PC-9 (cell line): Measurements from ENCODE around the gene WDR37. TPM values are rescaled to one million over a fixed set of nuclear protein-coding genes. Genes with fewer than 3 reads are reported as not detected.

Experiments
- BruUV-seq: library from RNA; stranded (reverse); fragments of 400-500 nt; replicated peaks from 2 replicates; lab custom pipeline; 2021; lab: Mats Ljungman, UMichigan
- CTCF ChIA-PET: fragments of 300-600 bp; sonication (Branson Sonifier 250); formaldehyde crosslinking; loops from one replicate; lab custom pipeline; 2022; ENCODE audit warnings: antibody characterized with exemption; lab: Charles Lee
- POLR2A ChIA-PET: fragments of 300-600 bp; sonication (Branson Sonifier 250); formaldehyde crosslinking; loops from one replicate; lab custom pipeline; 2022; ENCODE audit warnings: antibody characterized with exemption; ENCODE audit not compliant: unreplicated experiment; lab: Charles Lee
- DNase-seq, 2 experiments: peaks; one replicate each; pipeline versions ENCODE4 v3.0.0 to v3.0.0-alpha.2; 2015 to 2022; ENCODE audit warnings: mixed read lengths in 1 of 2
- H2AFZ ChIP-seq: fragments of 200-600 bp; sonication (generic); 2 replicates; pipeline ENCODE4 v1.8.1; 2017; ENCODE audit warnings: antibody characterized with exemption
- H3F3A ChIP-seq: fragments of 200-600 bp; sonication (generic); 2 replicates; pipeline ENCODE4 v1.8.1; 2017; ENCODE audit warnings: antibody characterized with exemption, mild to moderate bottlenecking, low read depth; ENCODE audit not compliant: insufficient read depth
- H3K27ac ChIP-seq: fragments of 200-600 bp; sonication (generic); 2 replicates; pipeline ENCODE4 v1.6.1; 2016; ENCODE audit warnings: mixed run types
- H3K27me3 ChIP-seq: fragments of 200-600 bp; sonication (generic); 2 replicates; pipeline ENCODE4 v1.6.1; 2016; ENCODE audit warnings: low read depth, mixed run types; ENCODE audit not compliant: insufficient read depth
- H3K36me3 ChIP-seq: fragments of 200-600 bp; sonication (generic); 2 replicates; pipeline ENCODE4 v1.6.1; 2016; ENCODE audit warnings: low read depth, mixed run types
- H3K4me1 ChIP-seq: fragments of 200-600 bp; sonication (generic); replicated peaks from 2 replicates; pipeline ENCODE4 v1.6.1; 2016; ENCODE audit warnings: mixed run types; ENCODE audit not compliant: insufficient read depth
- H3K4me2 ChIP-seq: fragments of 200-600 bp; sonication (generic); 2 replicates; pipeline ENCODE4 v1.6.1; 2017; ENCODE audit warnings: mixed run types
- H3K4me3 ChIP-seq: fragments of 200-600 bp; sonication (generic); 2 replicates; pipeline ENCODE4 v1.6.1; 2016; ENCODE audit warnings: mixed run types
- H3K79me2 ChIP-seq: fragments of 200-600 bp; sonication (generic); 2 replicates; pipeline ENCODE4 v1.6.1; 2017; ENCODE audit warnings: low read depth, mixed run types
- H3K9me2 ChIP-seq: fragments of 200-600 bp; sonication (generic); 2 replicates; pipeline ENCODE4 v1.8.1; 2017; ENCODE audit warnings: mild to moderate bottlenecking; ENCODE audit not compliant: insufficient read depth
- H3K9me3 ChIP-seq: fragments of 200-600 bp; sonication (generic); 2 replicates; pipeline ENCODE4 v1.8.1; 2016; ENCODE audit warnings: low read depth; ENCODE audit not compliant: insufficient read depth
- H4K20me1 ChIP-seq: fragments of 200-600 bp; sonication (generic); 2 replicates; pipeline ENCODE4 v1.8.1; 2017; ENCODE audit not compliant: insufficient read depth
- CTCF ChIP-seq: fragments of 200-600 bp; sonication (generic); conservative IDR thresholded peaks from 2 replicates; pipeline ENCODE4 v1.6.1; 2017; ENCODE audit warnings: mixed run types, antibody characterized with exemption, mild to moderate bottlenecking, moderate library complexity
- EZH2 ChIP-seq: fragments of 200-600 bp; sonication (generic); IDR thresholded peaks from 2 replicates; pipeline ENCODE4 v1.8.0; 2017; ENCODE audit warnings: antibody characterized with exemption, low read depth
- intact Hi-C: fragments of 100-400 bp; cut with micrococcal nuclease; formaldehyde crosslinking; loops from one replicate; pipeline ENCODE4 v1.10.0; 2022; ENCODE audit not compliant: unreplicated experiment
- total RNA-seq: library from RNA; stranded (reverse); gene quantifications from 2 replicates; pipeline ENCODE4 v1.2.3, GENCODE V29; 2021

Gene WDR37
- total RNA-seq, 1 experiment from 2014 or later: 12.3 TPM

GRCh38 chr10:1044146-1044545, 12.0 kb upstream of the WDR37 start:
- intact Hi-C loops: no loop called here

GRCh38 chr10:1044964-1045363, 11.2 kb upstream of the WDR37 start:
- POLR2A ChIA-PET: no interaction called here
- Histone ChIP-seq H4K20me1 (peaks cover 10% of the 10 kb centered on the region; the same call in 1 of the 2 replicates), H3K27ac (no peak overlapping the region)

More at GRCh38 chr10:1044146-1044545, 12.0 kb upstream of the WDR37 start:
- Histone ChIP-seq H3K79me2 (peaks cover 40% of the 10 kb centered on the region), H3K4me2 (no peak overlapping the region), H3K36me3 (0 out of 2 replicates have a peak, but pooled peaks cover 4% of the 10 kb centered on the region), H3K27ac (no peak overlapping the region), H2AFZ (no peak overlapping the region), H4K20me1 (peaks cover 10% of the 10 kb centered on the region; the same call in 1 of the 2 replicates), H3K9me2 (no peaks in the 10 kb centered on the region), H3K9me3 (no peaks in the 10 kb centered on the region), H3F3A (peaks cover 17% of the 10 kb centered on the region), H3K27me3 (no peaks in the 10 kb centered on the region), H3K4me1 (no peaks in the 10 kb centered on the region; the same call in 1 of the 2 replicates), H3K4me3 (no peak overlapping the region)
- TF ChIP-seq EZH2 (no peak), CTCF (no peak)
- DNase-seq: no peak
- ChIA-PET POLR2A (no interaction called here), CTCF (no interaction called here)
- no TSS peak for BruUV-seq

GRCh38 chr10:1045415-1045814, 10.8 kb upstream of the WDR37 start:
- ChIA-PET POLR2A (no interaction called here), CTCF (no interaction called here)
- Histone ChIP-seq H3F3A (peaks cover 19% of the 10 kb centered on the region), H3K27me3 (no peaks in the 10 kb centered on the region), H3K27ac (no peak overlapping the region), H3K79me2 (peaks cover 49% of the 10 kb centered on the region), H3K9me3 (no peaks in the 10 kb centered on the region), H4K20me1 (peaks cover 10% of the 10 kb centered on the region; the same call in 1 of the 2 replicates), H3K9me2 (no peaks in the 10 kb centered on the region), H3K4me1 (peaks cover 3% of the 10 kb centered on the region), H3K4me2 (no peak overlapping the region), H2AFZ (no peak overlapping the region), H3K4me3 (no peak overlapping the region), H3K36me3 (0 out of 2 replicates have a peak, but pooled peaks cover 4% of the 10 kb centered on the region)
- TSS peak; percentile 17 for BruUV-seq
- TF ChIP-seq CTCF (no peak), EZH2 (no peak)
- DNase-seq: no peak
- intact Hi-C loops: no loop called here

More at GRCh38 chr10:1044964-1045363, 11.2 kb upstream of the WDR37 start:
- Histone ChIP-seq H3K9me3 (no peaks in the 10 kb centered on the region), H2AFZ (no peak overlapping the region), H3K4me1 (no peaks in the 10 kb centered on the region; the same call in 1 of the 2 replicates), H3K79me2 (peaks cover 45% of the 10 kb centered on the region), H3K4me3 (no peak overlapping the region), H3K4me2 (no peak overlapping the region), H3K36me3 (0 out of 2 replicates have a peak, but pooled peaks cover 4% of the 10 kb centered on the region), H3K9me2 (no peaks in the 10 kb centered on the region), H3F3A (peaks cover 23% of the 10 kb centered on the region), H3K27me3 (no peaks in the 10 kb centered on the region)
- no peak for DNase-seq
- BruUV-seq: no TSS peak
- intact Hi-C loops: no loop called here
- CTCF ChIA-PET: no interaction called here
- no peak for TF ChIP-seq EZH2
- no peak for TF ChIP-seq CTCF
